B cell (primary cell): Measurements from ENCODE around the gene CACHD1.

Experiments
- EZH2 ChIP-seq: IDR thresholded peaks from 2 replicates; pipeline ENCODE4 v1.6.1; 2012; ENCODE audit warnings: borderline replicate concordance, low read depth, mild to moderate bottlenecking, moderate library complexity, low read length; ENCODE audit not compliant: insufficient read depth, poor library complexity, severe bottlenecking
- TF ChIP-seq, protein P1 (sequence below): fragments of 200-600 bp; IDR thresholded peaks from one replicate; pipeline ENCODE4 v1.8.0; 2022; ENCODE audit warnings: antibody characterized with exemption, mild to moderate bottlenecking

DNA sequence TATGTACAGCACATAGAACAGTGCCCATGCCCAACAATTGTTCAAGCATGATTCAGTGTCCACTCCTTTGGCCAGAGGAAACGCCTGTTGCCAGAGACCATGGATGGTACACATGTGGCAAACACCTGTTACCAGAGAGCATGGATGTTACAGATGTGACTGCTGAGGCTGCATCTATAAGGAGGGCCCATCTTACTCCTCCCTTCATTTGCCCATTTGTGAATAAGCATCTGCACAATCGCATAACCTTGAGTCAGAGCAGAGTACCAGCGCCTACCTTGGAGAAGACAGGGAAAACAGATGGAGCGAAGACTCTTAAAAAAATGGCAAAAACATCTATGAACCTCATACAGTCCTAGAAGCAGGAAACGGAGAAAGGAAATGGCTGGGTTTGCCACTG is 36.6 kb upstream of the CACHD1 start:
- TF ChIP-seq, protein P1, sequence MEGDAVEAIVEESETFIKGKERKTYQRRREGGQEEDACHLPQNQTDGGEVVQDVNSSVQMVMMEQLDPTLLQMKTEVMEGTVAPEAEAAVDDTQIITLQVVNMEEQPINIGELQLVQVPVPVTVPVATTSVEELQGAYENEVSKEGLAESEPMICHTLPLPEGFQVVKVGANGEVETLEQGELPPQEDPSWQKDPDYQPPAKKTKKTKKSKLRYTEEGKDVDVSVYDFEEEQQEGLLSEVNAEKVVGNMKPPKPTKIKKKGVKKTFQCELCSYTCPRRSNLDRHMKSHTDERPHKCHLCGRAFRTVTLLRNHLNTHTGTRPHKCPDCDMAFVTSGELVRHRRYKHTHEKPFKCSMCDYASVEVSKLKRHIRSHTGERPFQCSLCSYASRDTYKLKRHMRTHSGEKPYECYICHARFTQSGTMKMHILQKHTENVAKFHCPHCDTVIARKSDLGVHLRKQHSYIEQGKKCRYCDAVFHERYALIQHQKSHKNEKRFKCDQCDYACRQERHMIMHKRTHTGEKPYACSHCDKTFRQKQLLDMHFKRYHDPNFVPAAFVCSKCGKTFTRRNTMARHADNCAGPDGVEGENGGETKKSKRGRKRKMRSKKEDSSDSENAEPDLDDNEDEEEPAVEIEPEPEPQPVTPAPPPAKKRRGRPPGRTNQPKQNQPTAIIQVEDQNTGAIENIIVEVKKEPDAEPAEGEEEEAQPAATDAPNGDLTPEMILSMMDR, result no peak
- TF ChIP-seq EZH2, result no peak
